22Rv1 (cell line): ENCODE data around the gene AGER.

Source experiments
- ZFX ChIP-seq: fragments of 450-650 bp; IDR thresholded peaks from 2 replicates; pipeline ENCODE4 v1.6.1; 2017; ENCODE audit warnings: antibody characterized with exemption, borderline replicate concordance
- TF ChIP-seq, protein P1 (sequence below): fragments of 450-650 bp; IDR thresholded peaks from 2 replicates; pipeline ENCODE4 v1.5.1; 2017; ENCODE audit warnings: mild to moderate bottlenecking

DNA sequence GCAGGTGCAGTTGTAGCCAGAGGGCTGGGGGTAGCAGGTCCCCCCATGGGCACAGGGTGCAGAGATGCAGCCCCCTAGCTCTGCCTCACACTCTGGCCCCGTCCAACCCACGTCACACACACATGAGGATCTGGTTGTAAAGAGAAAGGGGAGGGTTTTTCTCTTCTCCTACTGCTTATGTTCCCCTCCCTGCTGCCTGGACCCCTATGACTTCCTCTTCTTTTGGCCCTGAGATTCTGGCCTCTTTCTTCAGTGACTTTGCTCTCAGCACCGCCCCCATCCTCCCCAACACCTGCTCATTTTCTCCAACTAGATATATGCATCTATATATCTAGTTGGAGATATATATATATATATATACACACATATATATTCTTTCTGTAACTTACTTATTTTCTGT lies 30.1 kb upstream of the AGER start:
- TF ChIP-seq, protein P1, sequence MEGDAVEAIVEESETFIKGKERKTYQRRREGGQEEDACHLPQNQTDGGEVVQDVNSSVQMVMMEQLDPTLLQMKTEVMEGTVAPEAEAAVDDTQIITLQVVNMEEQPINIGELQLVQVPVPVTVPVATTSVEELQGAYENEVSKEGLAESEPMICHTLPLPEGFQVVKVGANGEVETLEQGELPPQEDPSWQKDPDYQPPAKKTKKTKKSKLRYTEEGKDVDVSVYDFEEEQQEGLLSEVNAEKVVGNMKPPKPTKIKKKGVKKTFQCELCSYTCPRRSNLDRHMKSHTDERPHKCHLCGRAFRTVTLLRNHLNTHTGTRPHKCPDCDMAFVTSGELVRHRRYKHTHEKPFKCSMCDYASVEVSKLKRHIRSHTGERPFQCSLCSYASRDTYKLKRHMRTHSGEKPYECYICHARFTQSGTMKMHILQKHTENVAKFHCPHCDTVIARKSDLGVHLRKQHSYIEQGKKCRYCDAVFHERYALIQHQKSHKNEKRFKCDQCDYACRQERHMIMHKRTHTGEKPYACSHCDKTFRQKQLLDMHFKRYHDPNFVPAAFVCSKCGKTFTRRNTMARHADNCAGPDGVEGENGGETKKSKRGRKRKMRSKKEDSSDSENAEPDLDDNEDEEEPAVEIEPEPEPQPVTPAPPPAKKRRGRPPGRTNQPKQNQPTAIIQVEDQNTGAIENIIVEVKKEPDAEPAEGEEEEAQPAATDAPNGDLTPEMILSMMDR = no peak
- TF ChIP-seq ZFX = no peak
